BE2C (cell line): ENCODE measurements around the gene SLC6A13.
"Not testable (repeated sequence)": the region's sequence is repeated elsewhere in the genome, so short reads cannot be mapped to it uniquely, and the experiment has no call there.

ENCODE experiments used
- DNase-seq: peaks from one replicate; pipeline ENCODE4 v3.0.0-alpha.2; 2020
- H3K27me3 ChIP-seq: fragments of 250-450 bp; sonication (Bioruptor Pico); 2 replicates; pipeline ENCODE4 v1.5.1; 2020; ENCODE audit warnings: mild to moderate bottlenecking
- H3K36me3 ChIP-seq: fragments of 250-450 bp; sonication (Bioruptor Pico); 2 replicates; pipeline ENCODE4 v1.5.1; 2020; ENCODE audit warnings: mild to moderate bottlenecking
- H3K4me1 ChIP-seq: fragments of 250-450 bp; sonication (Bioruptor Pico); 2 replicates; pipeline ENCODE4 v1.5.1; 2020
- H3K4me3 ChIP-seq: 2 replicates; pipeline ENCODE4 v1.5.1; 2011; ENCODE audit warnings: low read depth, low read length
- H3K9me3 ChIP-seq: fragments of 250-450 bp; sonication (Bioruptor Pico); 2 replicates; pipeline ENCODE4 v1.5.1; 2020
- CTCF ChIP-seq: IDR thresholded peaks from 2 replicates; pipeline ENCODE4 v1.5.1; 2012; ENCODE audit warnings: mild to moderate bottlenecking, low read depth, low read length

Gene SLC6A13

GRCh38 chr12:218221-218620, 44.4 kb downstream of the SLC6A13 start:
- TF ChIP-seq CTCF, result no peak
- Histone ChIP-seq H3K4me1 (no peaks in the 10 kb centered on the region), H3K36me3 (no peaks in the 10 kb centered on the region), H3K9me3 (no peaks in the 10 kb centered on the region), H3K27me3 (no peaks in the 10 kb centered on the region), H3K4me3 (no peak overlapping the region)
- no peak for DNase-seq

- not testable (repeated sequence) for H3K9me3 ChIP-seq, H3K27me3 ChIP-seq, H3K4me3 ChIP-seq, H3K36me3 ChIP-seq, DNase-seq, H3K4me1 ChIP-seq
These were observed 45.6 kb downstream of the SLC6A13 start for GRCh38 chr12:217029-217428.

- TF ChIP-seq CTCF, result no peak
- Histone ChIP-seq H3K4me3 (no peak overlapping the region), H3K4me1 (no peaks in the 10 kb centered on the region; the same call in 1 of the 2 replicates), H3K9me3 (no peaks in the 10 kb centered on the region), H3K36me3 (no peaks in the 10 kb centered on the region), H3K27me3 (no peaks in the 10 kb centered on the region)
- DNase-seq, result no peak
These were observed 47.5 kb downstream of the SLC6A13 start for GRCh38 chr12:215116-215515.

- no peak for TF ChIP-seq CTCF
- H3K9me3 ChIP-seq, result no peaks in the 10 kb centered on the region
- H3K4me1 ChIP-seq, result no peaks in the 10 kb centered on the region; the same call in 1 of the 2 replicates
- H3K4me3 ChIP-seq, result peak within 1 kb of the TSS; percentile 15
- H3K27me3 ChIP-seq, result no peaks in the 10 kb centered on the region
- no peaks in the 10 kb centered on the region for H3K36me3 ChIP-seq
- no peak for DNase-seq
These were observed 48.5 kb downstream of the SLC6A13 start, which contains the start of gene SLC6A12 for GRCh38 chr12:214003-214741. TSS of gene SLC6A12 (minus strand) at chr12:214157. CDS start at chr12:209986, 4,171 bp downstream.

GRCh38 chr12:213527-213932, 49.1 kb downstream of the SLC6A13 start:
- peak overlapping the region; percentile 15 for H3K4me3 ChIP-seq
- no peak for DNase-seq
- no peak for TF ChIP-seq CTCF
- no peaks in the 10 kb centered on the region; the same call in 1 of the 2 replicates for H3K4me1 ChIP-seq
- H3K27me3 ChIP-seq, result no peaks in the 10 kb centered on the region
- no peaks in the 10 kb centered on the region for H3K9me3 ChIP-seq
- no peaks in the 10 kb centered on the region for H3K36me3 ChIP-seq

- Histone ChIP-seq H3K27me3 (no peaks in the 10 kb centered on the region), H3K9me3 (no peaks in the 10 kb centered on the region), H3K4me3 (peak overlapping the region; percentile 15), H3K4me1 (no peaks in the 10 kb centered on the region; the same call in 1 of the 2 replicates), H3K36me3 (no peaks in the 10 kb centered on the region)
- TF ChIP-seq CTCF, result no peak
- DNase-seq, result peak; percentile 30
These were observed 49.7 kb downstream of the SLC6A13 start for GRCh38 chr12:212715-213526.
